GM19395 (cell line): ENCODE measurements around the gene JAK1.

Experiments used
- ATAC-seq: cut with Tn5 transposase; IDR thresholded peaks from one replicate; pipeline ENCODE4 v1.9.1; 2021; ENCODE audit warnings: mild to moderate bottlenecking, moderate library complexity; ENCODE audit not compliant: unreplicated experiment

JAK1 gene

GRCh38 chr1:64801851-64802523, 164.4 kb downstream of the JAK1 start:
- no peak for ATAC-seq

DNA sequence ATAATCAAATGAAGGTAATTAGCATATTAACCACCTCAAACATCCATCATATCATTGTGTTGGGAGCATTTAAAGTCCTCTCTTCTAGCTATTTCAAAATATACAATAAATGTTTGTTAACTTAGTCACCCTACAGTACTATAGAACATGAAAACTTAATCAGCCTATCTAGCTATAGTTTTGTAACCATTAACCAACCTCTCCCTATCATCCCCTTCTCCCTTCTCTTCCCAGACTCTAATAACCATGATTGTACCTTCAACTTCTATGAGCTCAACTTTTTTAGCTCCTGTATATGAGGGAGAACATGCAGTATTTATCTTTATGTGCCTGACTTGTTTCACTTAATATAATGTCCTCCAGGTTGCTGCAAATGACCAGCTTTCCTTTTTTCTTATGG, 167.5 kb downstream of the JAK1 start:
- ATAC-seq, result no peak

- ATAC-seq, result no peak
These were observed 175.4 kb downstream of the JAK1 start for GRCh38 chr1:64790832-64791487.
